HG03575 (cell line): ENCODE results near the gene CRYBB2.
"Not testable (repeated sequence)": the region's sequence is repeated elsewhere in the genome, so short reads cannot be mapped to it uniquely, and the experiment has no call there.

ENCODE experiments used
- ATAC-seq: cut with Tn5 transposase; IDR thresholded peaks from one replicate; pipeline ENCODE4 v1.9.1; 2021; ENCODE audit not compliant: unreplicated experiment, insufficient number of reproducible peaks, low FRiP score; ENCODE audit errors: extremely low read depth

CRYBB2 gene

GRCh38 chr22:25223269-25223850, 3.9 kb downstream of the CRYBB2 start:
- no peak for ATAC-seq

GRCh38 chr22:25228822-25229221, 9.4 kb downstream of the CRYBB2 start:
- ATAC-seq, result no peak

DNA sequence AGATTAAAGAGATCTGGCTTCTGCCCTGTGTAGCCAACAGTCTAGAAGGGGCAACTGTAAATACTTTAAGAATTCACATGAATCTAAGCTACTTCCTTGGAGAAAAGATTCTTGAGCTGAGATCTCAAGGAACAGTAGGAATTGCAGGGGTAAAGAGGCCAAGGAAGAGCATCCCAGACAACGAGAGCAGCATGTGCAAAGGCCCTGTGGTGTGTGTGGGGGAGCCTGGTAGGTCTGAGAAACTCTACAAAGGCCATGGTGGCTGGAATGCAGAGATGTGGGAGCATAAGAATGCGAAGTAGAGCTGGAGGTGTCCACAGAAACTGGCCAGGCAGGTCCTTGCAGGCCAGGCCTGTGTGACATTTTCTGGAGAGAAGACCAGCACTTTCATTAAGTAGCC, 11.3 kb downstream of the CRYBB2 start:
- not testable (repeated sequence) for ATAC-seq

GRCh38 chr22:25232301-25232700, 12.9 kb downstream of the CRYBB2 start:
- no peak for ATAC-seq

- ATAC-seq, result not testable (repeated sequence)
These were observed 14.3 kb downstream of the CRYBB2 start for GRCh38 chr22:25233706-25234105.

DNA sequence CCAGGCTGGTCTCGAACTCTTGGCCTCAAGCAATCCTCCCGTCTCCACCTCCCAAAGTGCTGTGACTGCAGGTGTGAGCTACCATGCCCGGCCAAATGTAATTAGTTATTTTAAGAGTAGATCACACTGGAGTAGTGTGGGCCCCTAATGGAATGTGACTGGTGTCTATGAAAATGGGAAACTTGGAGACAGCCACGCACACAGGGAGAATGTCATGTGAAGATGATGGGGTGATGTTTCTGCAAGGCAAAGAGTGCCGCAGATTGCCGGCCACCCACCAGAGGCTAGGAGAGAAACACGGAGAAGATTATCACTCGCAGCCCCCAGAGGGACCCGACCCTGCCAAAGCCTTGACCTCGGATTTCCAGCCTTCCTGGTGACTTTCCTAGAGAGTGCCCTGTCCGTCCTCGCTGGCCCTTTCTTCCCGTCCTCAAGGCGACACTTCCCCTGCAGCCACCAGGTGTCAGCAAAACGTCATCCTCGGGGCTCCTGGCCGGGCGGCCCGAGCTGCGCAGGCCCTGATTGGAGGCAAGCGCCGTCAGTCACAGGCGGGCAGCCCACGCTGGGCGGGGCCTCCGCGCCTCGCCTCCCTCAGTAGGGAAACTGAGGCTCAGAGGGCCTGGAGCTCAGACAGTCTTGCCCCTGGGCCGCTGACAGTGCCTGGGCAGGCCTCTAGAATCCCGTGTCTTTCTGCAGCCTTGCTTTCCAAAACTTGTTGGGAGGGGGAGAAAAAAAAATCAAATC, 16.3 kb downstream of the CRYBB2 start:
- no peak for ATAC-seq

- ATAC-seq, result no peak
These were observed 17.0 kb downstream of the CRYBB2 start for GRCh38 chr22:25236417-25236816.

DNA sequence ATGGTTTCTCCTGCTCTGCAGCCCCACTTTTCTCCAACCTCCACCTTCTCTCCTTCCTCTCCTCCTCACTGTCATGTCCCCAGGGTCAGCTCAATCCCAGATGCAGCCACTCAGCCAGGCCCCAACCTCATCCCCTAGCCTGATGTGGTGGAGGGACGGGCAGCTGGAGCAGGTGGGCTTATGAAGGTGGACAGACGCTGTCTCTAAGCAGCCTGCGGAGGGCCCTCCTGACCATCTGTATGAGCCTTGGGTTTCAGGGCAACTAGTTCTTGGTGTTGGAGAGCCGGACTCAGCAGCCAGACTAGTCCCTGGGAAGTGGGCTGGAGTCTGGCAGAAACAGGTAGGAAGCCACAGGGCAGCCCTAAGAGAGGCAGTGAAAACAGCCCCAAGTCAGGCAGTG, 18.1 kb downstream of the CRYBB2 start:
- no peak for ATAC-seq

DNA sequence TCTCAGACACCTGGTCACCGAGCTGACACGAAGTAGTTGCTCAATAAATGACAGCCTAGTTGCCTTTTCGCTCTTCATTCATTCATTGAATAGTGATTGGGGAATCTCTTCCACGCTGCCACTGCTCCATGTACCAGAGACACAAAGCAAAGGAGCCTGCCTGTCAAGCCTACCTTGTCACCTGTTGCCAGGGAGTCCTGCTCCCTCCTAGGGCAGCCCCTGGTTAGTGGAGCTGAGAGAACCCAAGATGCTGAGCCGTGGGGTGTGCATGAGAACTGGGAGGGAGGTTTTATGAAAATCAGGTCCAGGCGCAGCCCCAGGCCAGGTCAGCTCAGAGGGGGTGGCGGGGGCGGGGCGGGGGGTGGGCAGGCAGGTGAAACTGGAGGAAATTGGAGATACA, 18.6 kb downstream of the CRYBB2 start:
- ATAC-seq, result not testable (repeated sequence)

- not testable (repeated sequence) for ATAC-seq
These were observed 35.7 kb downstream of the CRYBB2 start for GRCh38 chr22:25255169-25255568.

- ATAC-seq, result not testable (repeated sequence)
These were observed 48.1 kb downstream of the CRYBB2 start for GRCh38 chr22:25267567-25267966.

- ATAC-seq, result not testable (repeated sequence)
These were observed 49.5 kb downstream of the CRYBB2 start for GRCh38 chr22:25268902-25269301.

DNA sequence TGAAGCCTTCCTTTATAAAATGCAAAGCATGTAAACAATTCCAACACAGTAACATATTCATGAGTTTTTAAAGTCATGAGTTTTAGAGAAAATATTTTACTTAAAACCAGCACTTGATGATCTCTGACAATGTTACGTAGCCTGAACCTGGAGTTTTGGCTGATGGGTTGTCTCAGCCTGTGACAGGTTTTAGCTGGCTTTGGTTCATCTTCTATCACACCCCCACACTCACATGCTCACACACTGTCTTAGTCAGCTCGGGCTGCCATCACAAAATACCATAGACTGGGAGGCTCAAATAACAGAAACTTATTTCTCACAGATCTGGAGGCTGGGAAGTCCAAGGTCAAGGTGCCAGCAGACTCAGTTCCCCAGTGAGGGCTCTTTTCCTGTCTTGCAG, 50.6 kb downstream of the CRYBB2 start:
- ATAC-seq, result not testable (repeated sequence)

GRCh38 chr22:25273231-25273630, 53.8 kb downstream of the CRYBB2 start:
- ATAC-seq, result not testable (repeated sequence)

DNA sequence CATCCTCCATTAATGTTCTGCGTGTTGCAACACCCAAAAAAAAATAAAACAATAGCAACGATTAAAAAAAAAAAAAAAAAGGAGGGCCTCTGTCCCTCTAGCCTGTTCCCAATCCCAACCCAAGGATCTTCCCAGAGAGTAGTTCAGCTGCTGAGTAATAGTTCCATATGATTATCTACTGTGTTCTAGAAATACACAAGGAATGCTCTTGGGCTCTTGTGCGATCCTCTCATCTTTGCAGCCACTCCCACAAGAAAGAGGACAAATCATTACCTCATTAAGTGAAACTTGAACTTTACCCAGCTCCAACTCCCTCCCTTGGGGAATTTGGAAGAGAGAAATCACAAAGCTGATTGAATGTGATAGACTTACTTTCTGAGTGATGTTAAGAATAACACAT, 54.5 kb downstream of the CRYBB2 start:
- not testable (repeated sequence) for ATAC-seq

DNA sequence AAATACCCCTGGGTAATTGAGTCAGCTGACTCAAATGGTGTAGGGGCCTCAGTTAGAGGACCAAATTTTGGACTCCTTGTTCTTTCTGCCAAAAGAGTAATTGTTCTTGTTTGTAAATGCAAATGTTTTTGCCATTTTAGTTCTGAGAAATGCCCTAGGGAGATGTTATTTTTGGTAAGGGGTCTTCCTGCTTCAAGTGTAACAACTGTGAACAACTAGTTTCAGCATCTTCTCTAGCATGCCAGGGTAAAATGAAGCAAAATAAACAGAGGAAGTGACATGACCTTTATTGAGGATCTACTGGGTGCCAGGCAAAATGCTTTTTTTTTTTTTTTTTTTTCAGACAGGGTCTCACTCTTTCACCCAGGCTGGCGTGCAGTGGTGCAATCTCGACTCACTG, 60.7 kb downstream of the CRYBB2 start:
- not testable (repeated sequence) for ATAC-seq
